ENCODE data around the gene C9.
"Not testable (repeated sequence)": the region's sequence is repeated elsewhere in the genome, so short reads cannot be mapped to it uniquely, and the experiment has no call there.

Gene C9

GRCh38 chr5:39355324-39355723 lies 9.0 kb downstream of the C9 start:
- Histone ChIP-seq H3K27ac (ENCODE audit: low read depth, low read length, severe bottlenecking) (no peak overlapping the region), H3K36me3 (ENCODE audit: control insufficient read depth, insufficient read depth, low read length) (no peaks in the 10 kb centered on the region), H3K4me1 (ENCODE audit: control insufficient read depth, insufficient read depth, low read length, poor library complexity, severe bottlenecking) (no peaks in the 10 kb centered on the region), H3K9me3 (ENCODE audit: control insufficient read depth, low read length) (peaks cover 12% of the 10 kb centered on the region), H3K4me3 (ENCODE audit: extremely low read depth, insufficient read depth, low read length, poor library complexity, severe bottlenecking) (no peak overlapping the region)
- WGBS, 2 experiments (ENCODE audit: insufficient coverage in 2 of 2): 50% methylated on average over 1 of the region's 3 CpGs; no CpG with 5 or more reads in 1 of the 2 experiments

GRCh38 chr5:39353717-39354399 lies 10.4 kb downstream of the C9 start:
- H3K4me3 ChIP-seq (ENCODE audit: extremely low read depth, insufficient read depth, low read length, poor library complexity, severe bottlenecking): no peak overlapping the region
- peaks cover 12% of the 10 kb centered on the region for H3K9me3 ChIP-seq (ENCODE audit: control insufficient read depth, low read length)
- 63 to 86% methylated on average over 1 of the region's 1 CpG for WGBS, 2 experiments (ENCODE audit: insufficient coverage in 2 of 2)

DNA sequence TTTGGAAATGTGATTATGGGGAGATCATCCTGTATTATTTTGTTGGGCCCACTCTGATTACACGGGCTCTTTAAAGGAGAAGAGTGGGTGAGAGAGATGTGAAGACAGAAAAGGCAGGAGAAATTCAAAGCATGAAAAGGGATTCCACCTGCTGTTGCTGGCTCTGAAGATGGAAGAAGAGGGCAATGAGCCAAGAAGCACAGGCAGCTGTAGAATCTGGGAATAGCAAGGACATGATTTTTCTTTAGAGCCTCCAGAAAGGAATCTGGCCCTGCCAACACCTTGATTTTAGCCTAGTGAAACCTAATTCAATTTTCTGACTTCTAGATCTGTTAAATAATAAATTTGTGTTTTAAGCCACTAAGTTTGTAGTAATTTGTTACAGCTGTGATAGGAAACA lies 11.3 kb downstream of the C9 start:
- Histone ChIP-seq H3K36me3 (ENCODE audit: control insufficient read depth, insufficient read depth, low read length) (no peaks in the 10 kb centered on the region), H3K9me3 (ENCODE audit: control insufficient read depth, low read length) (peaks cover 12% of the 10 kb centered on the region), H3K4me1 (ENCODE audit: control insufficient read depth, insufficient read depth, low read length, poor library complexity, severe bottlenecking) (no peaks in the 10 kb centered on the region), H3K4me3 (ENCODE audit: extremely low read depth, insufficient read depth, low read length, poor library complexity, severe bottlenecking) (no peak overlapping the region), H3K27ac (ENCODE audit: low read depth, low read length, severe bottlenecking) (no peak overlapping the region)
- 100% methylated on average over 1 of the region's 1 CpG; no CpG with 5 or more reads in 1 of the 2 experiments for WGBS, 2 experiments (ENCODE audit: insufficient coverage in 2 of 2)

More at GRCh38 chr5:39353717-39354399, 10.4 kb downstream of the C9 start:
- Histone ChIP-seq H3K27ac (ENCODE audit: low read depth, low read length, severe bottlenecking) (no peak overlapping the region), H3K4me1 (ENCODE audit: control insufficient read depth, insufficient read depth, low read length, poor library complexity, severe bottlenecking) (no peaks in the 10 kb centered on the region), H3K36me3 (ENCODE audit: control insufficient read depth, insufficient read depth, low read length) (no peaks in the 10 kb centered on the region)

- H3K9me3 ChIP-seq (ENCODE audit: control insufficient read depth, low read length): peaks cover 12% of the 10 kb centered on the region
- WGBS, 2 experiments (ENCODE audit: insufficient coverage in 2 of 2): 93 to 100% methylated on average over 1 to 2 of the region's 2 CpGs
Observed at GRCh38 chr5:39352170-39352569, 12.1 kb downstream of the C9 start.

GRCh38 chr5:39349484-39349883 lies 14.8 kb downstream of the C9 start:
- Histone ChIP-seq H3K4me3 (ENCODE audit: extremely low read depth, insufficient read depth, low read length, poor library complexity, severe bottlenecking) (no peak overlapping the region), H3K36me3 (ENCODE audit: control insufficient read depth, insufficient read depth, low read length) (no peaks in the 10 kb centered on the region), H3K27ac (ENCODE audit: low read depth, low read length, severe bottlenecking) (no peak overlapping the region), H3K4me1 (ENCODE audit: control insufficient read depth, insufficient read depth, low read length, poor library complexity, severe bottlenecking) (no peaks in the 10 kb centered on the region), H3K9me3 (ENCODE audit: control insufficient read depth, low read length) (peaks cover 12% of the 10 kb centered on the region)
- WGBS, 2 experiments (ENCODE audit: insufficient coverage in 2 of 2): 89 to 100% methylated on average over 4 of the region's 4 CpGs

More at GRCh38 chr5:39352170-39352569, 12.1 kb downstream of the C9 start:
- H3K36me3 ChIP-seq (ENCODE audit: control insufficient read depth, insufficient read depth, low read length): no peaks in the 10 kb centered on the region
- no peaks in the 10 kb centered on the region for H3K4me1 ChIP-seq (ENCODE audit: control insufficient read depth, insufficient read depth, low read length, poor library complexity, severe bottlenecking)
- H3K27ac ChIP-seq (ENCODE audit: low read depth, low read length, severe bottlenecking): no peak overlapping the region
- H3K4me3 ChIP-seq (ENCODE audit: extremely low read depth, insufficient read depth, low read length, poor library complexity, severe bottlenecking): no peak overlapping the region

- no peak overlapping the region for H3K27ac ChIP-seq (ENCODE audit: low read depth, low read length, severe bottlenecking)
- H3K36me3 ChIP-seq (ENCODE audit: control insufficient read depth, insufficient read depth, low read length): no peaks in the 10 kb centered on the region
- no peaks in the 10 kb centered on the region for H3K4me1 ChIP-seq (ENCODE audit: control insufficient read depth, insufficient read depth, low read length, poor library complexity, severe bottlenecking)
- no peaks in the 10 kb centered on the region for H3K9me3 ChIP-seq (ENCODE audit: control insufficient read depth, low read length)
- WGBS, 2 experiments (ENCODE audit: insufficient coverage in 2 of 2): 100% methylated on average over 1 of the region's 1 CpG
- no peak overlapping the region for H3K4me3 ChIP-seq (ENCODE audit: extremely low read depth, insufficient read depth, low read length, poor library complexity, severe bottlenecking)
Observed at GRCh38 chr5:39342460-39342859, 21.8 kb downstream of the C9 start.

DNA sequence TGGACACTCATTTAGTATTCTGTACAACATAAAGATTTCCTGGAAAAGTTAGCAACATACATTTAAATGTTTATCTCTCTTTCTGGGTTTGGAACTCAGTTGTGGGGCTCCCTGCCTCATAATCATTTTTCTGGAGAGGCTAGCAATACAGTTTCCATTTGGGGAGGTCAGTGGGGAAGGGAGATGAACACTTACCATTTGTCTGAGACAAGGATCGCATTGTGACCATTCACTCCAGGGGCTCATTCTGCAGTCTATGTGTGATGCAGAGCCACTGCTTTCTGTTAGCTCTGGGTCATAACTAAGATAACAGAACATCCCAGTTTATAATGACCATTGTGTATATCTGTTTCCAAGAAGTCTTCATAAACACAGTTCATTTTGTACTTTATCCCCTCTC lies 22.4 kb downstream of the C9 start:
- Histone ChIP-seq H3K36me3 (ENCODE audit: control insufficient read depth, insufficient read depth, low read length) (no peaks in the 10 kb centered on the region), H3K9me3 (ENCODE audit: control insufficient read depth, low read length) (no peaks in the 10 kb centered on the region), H3K4me1 (ENCODE audit: control insufficient read depth, insufficient read depth, low read length, poor library complexity, severe bottlenecking) (no peaks in the 10 kb centered on the region), H3K4me3 (ENCODE audit: extremely low read depth, insufficient read depth, low read length, poor library complexity, severe bottlenecking) (no peak overlapping the region), H3K27ac (ENCODE audit: low read depth, low read length, severe bottlenecking) (no peak overlapping the region)
- 86 to 100% methylated on average over 1 of the region's 1 CpG for WGBS, 2 experiments (ENCODE audit: insufficient coverage in 2 of 2)

DNA sequence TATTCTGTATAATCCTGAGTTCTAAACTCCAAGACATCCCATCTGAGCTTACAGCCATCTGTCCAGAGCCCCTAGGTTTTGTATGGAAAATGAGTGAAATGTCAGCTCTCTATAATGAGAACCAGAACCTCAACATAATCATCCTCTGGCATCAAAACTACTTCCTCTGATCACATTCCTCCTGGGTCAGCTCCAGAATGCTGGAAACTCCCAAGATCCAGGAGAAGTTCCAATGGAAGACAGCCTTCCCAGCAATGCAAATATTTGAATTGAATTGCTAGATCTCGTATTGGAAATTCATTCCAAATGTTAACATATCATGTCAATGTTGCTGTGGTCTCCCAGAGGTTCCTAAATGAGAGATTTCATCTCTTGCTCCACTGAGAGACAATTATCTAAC lies 23.8 kb downstream of the C9 start:
- H3K36me3 ChIP-seq (ENCODE audit: control insufficient read depth, insufficient read depth, low read length): no peaks in the 10 kb centered on the region
- H3K9me3 ChIP-seq (ENCODE audit: control insufficient read depth, low read length): no peaks in the 10 kb centered on the region
- H3K4me1 ChIP-seq (ENCODE audit: control insufficient read depth, insufficient read depth, low read length, poor library complexity, severe bottlenecking): no peaks in the 10 kb centered on the region
- 100% methylated on average over 1 of the region's 1 CpG; no CpG with 5 or more reads in 1 of the 2 experiments for WGBS, 2 experiments (ENCODE audit: insufficient coverage in 2 of 2)
- H3K27ac ChIP-seq (ENCODE audit: low read depth, low read length, severe bottlenecking): no peak overlapping the region
- no peak overlapping the region for H3K4me3 ChIP-seq (ENCODE audit: extremely low read depth, insufficient read depth, low read length, poor library complexity, severe bottlenecking)

- no peaks in the 10 kb centered on the region for H3K36me3 ChIP-seq (ENCODE audit: control insufficient read depth, insufficient read depth, low read length)
- H3K27ac ChIP-seq (ENCODE audit: low read depth, low read length, severe bottlenecking): no peak overlapping the region
- H3K4me1 ChIP-seq (ENCODE audit: control insufficient read depth, insufficient read depth, low read length, poor library complexity, severe bottlenecking): no peaks in the 10 kb centered on the region
- no CpG with 5 or more reads among the region's 1 CpG for WGBS, 2 experiments (ENCODE audit: insufficient coverage in 2 of 2)
- H3K4me3 ChIP-seq (ENCODE audit: extremely low read depth, insufficient read depth, low read length, poor library complexity, severe bottlenecking): no peak overlapping the region
- no peaks in the 10 kb centered on the region for H3K9me3 ChIP-seq (ENCODE audit: control insufficient read depth, low read length)
Observed at GRCh38 chr5:39337252-39337915, 26.9 kb downstream of the C9 start.

- not testable (repeated sequence) for H3K4me1 ChIP-seq (ENCODE audit: control insufficient read depth, insufficient read depth, low read length, poor library complexity, severe bottlenecking); H3K9me3 ChIP-seq (ENCODE audit: control insufficient read depth, low read length); H3K27ac ChIP-seq (ENCODE audit: low read depth, low read length, severe bottlenecking); H3K4me3 ChIP-seq (ENCODE audit: extremely low read depth, insufficient read depth, low read length, poor library complexity, severe bottlenecking); H3K36me3 ChIP-seq (ENCODE audit: control insufficient read depth, insufficient read depth, low read length)
- WGBS, 2 experiments (ENCODE audit: insufficient coverage in 2 of 2): 88 to 96% methylated on average over 5 to 6 of the region's 27 CpGs
Observed at GRCh38 chr5:39334296-39334695, 30.0 kb downstream of the C9 start.

DNA sequence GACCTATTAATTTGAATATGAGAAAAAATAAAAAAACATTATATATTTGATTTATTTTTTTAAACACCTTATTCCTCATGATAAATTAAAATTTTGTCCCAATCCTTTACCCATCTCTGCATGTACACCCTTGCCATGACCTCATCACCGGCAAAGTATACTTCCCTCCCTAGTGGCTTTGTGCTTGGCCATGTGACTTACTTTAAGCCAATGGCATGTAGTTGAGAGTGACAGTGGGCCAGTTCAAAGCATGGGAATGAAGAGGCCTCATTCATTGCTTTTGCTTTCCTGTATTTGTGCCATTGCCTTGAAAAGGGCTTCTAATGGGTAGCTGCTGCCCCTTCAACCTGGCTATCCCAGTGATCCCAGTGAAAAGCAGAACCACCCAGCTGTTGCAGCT lies 31.2 kb downstream of the C9 start:
- Histone ChIP-seq H3K4me3 (ENCODE audit: extremely low read depth, insufficient read depth, low read length, poor library complexity, severe bottlenecking) (no peak overlapping the region), H3K9me3 (ENCODE audit: control insufficient read depth, low read length) (no peaks in the 10 kb centered on the region), H3K36me3 (ENCODE audit: control insufficient read depth, insufficient read depth, low read length) (no peaks in the 10 kb centered on the region), H3K27ac (ENCODE audit: low read depth, low read length, severe bottlenecking) (no peak overlapping the region), H3K4me1 (ENCODE audit: control insufficient read depth, insufficient read depth, low read length, poor library complexity, severe bottlenecking) (no peaks in the 10 kb centered on the region)
- 100% methylated on average over 1 of the region's 1 CpG; no CpG with 5 or more reads in 1 of the 2 experiments for WGBS, 2 experiments (ENCODE audit: insufficient coverage in 2 of 2)
